Mucosa of rectum (tissue), 2 donors: Measurements from ENCODE around the gene HTR3A.
"Not testable (repeated sequence)": the region's sequence is repeated elsewhere in the genome, so short reads cannot be mapped to it uniquely, and the experiment has no call there.

Experiments
- H3K27ac ChIP-seq, 2 donors: one replicate each; pipeline ENCODE4 v1.7.0; 2013; ENCODE audit warnings: inconsistent platforms in 2 of 2, low read depth in 2 of 2, low read length in 2 of 2
- H3K27me3 ChIP-seq, 2 donors: one replicate each; pipeline ENCODE4 v1.7.0; 2013; ENCODE audit warnings: low read length in 2 of 2; ENCODE audit not compliant: control insufficient read depth in 2 of 2, insufficient read depth in 2 of 2
- H3K36me3 ChIP-seq, 2 donors: one replicate each; pipeline ENCODE4 v1.7.0; 2013; ENCODE audit warnings: low read length in 2 of 2; ENCODE audit not compliant: control insufficient read depth in 2 of 2, insufficient read depth in 2 of 2
- H3K4me1 ChIP-seq, 2 donors: one replicate each; pipeline ENCODE4 v1.7.0; 2013; ENCODE audit warnings: low read length in 2 of 2, mild to moderate bottlenecking in 1 of 2; ENCODE audit not compliant: control insufficient read depth in 2 of 2, insufficient read depth in 2 of 2
- H3K4me3 ChIP-seq, 2 donors: one replicate each; pipeline ENCODE4 v1.7.0; 2013; ENCODE audit warnings: low read length in 2 of 2
- H3K9ac ChIP-seq, 2 donors: one replicate each; pipeline ENCODE4 v1.7.0; 2013; ENCODE audit warnings: low read length in 2 of 2, low read depth in 1 of 2, mild to moderate bottlenecking in 1 of 2
- H3K9me3 ChIP-seq, 2 donors: one replicate each; pipeline ENCODE4 v1.7.0; 2013; ENCODE audit warnings: low read length in 2 of 2; ENCODE audit not compliant: control insufficient read depth in 2 of 2
- donor health status: healthy.
- donor health status: Normal muscosa, but diverticular disease.

The HTR3A gene

DNA sequence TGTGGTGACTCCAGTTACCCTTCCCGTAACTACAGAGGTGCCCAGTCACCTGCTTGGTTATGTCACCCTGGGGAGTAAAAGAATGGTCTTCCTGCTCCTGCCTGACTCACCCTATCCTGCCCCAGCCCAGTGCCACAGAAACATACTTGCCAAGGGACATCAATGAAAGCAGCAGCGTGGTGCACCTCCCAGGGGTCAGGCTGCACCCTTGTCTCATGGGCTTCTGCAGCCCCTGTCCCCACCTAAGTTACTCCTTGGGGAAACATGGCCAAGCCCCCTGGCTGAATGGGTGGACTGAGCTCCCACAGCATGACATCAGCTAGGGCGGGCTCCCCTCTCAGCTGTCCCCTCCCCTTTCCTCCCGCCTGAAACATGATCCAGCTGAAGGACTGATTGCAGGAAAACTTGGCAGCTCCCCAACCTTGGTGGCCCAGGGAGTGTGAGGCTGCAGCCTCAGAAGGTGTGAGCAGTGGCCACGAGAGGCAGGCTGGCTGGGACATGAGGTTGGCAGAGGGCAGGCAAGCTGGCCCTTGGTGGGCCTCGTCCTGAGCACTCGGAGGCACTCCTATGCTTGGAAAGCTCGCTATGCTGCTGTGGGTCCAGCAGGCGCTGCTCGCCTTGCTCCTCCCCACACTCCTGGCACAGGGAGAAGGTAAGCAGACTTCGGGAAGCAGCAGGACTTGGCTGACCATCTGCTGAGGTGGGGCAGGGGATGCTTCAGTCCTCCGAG, at the start of gene HTR3A:
Gene HTR3A (plus strand): TSS at position 368 of the 730 bp plus-strand sequence. CDS start 218 bp downstream, at position 586.
- Histone ChIP-seq H3K27me3 (peaks cover 10 to 13% of the 10 kb centered on the region in 2 donors), H3K27ac (no peak within 1 kb of the TSS)

DNA sequence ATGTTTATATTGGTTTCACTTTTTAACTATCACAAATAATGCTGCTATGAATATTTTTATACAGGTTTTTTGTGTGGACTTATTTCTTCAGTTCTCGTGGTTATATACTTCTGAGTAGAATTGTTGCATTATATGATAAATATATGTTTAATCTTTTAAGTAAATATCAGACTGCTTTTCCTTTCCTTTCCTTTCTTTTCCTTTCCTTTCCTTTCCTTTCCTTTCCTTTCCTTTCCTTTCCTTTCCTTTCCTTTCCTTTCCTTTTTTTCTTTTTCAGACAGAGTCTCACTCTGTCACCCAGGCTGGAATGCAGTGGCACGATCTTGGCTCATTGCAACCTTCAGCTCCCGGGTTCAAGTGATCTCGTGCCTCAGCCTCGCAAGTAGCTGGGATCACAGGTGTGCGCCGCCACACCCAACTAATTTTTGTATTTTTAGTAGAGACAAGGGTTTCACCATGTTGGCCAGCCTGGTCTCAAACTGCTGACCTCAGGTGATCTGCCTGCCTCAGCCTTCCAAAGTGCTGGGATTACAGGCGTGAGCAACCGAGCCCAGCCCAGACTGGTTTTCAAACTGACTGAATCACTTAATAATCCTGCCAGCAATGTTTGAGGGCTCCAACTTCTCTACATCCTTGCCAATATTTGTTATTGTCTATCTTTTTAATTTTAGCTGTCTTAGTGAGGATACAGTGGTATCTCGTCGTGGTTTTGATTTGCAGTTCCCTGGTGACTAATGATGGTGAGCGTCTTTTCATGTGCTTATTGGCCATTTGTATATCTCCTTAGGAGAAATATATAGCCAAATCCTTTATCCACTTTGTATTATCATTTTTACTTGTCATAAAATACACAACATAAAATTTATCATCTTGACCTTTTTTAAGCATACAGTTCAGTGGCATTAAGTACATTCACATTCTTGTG, 48.4 kb upstream of the HTR3A start:
- Histone ChIP-seq H3K27ac (no peak overlapping the region), H3K27me3 (no peaks in the 10 kb centered on the region), H3K4me1 (no peaks in the 10 kb centered on the region)

More for the DNA sequence above, at the start of gene HTR3A:
- Histone ChIP-seq H3K4me1 (peaks cover 0 to 7% of the 10 kb centered on the region in 2 donors), H3K9ac (no peak within 1 kb of the TSS), H3K4me3 (no peak within 1 kb of the TSS), H3K9me3 (no peaks in the 10 kb centered on the region), H3K36me3 (no peaks in the 10 kb centered on the region)

DNA sequence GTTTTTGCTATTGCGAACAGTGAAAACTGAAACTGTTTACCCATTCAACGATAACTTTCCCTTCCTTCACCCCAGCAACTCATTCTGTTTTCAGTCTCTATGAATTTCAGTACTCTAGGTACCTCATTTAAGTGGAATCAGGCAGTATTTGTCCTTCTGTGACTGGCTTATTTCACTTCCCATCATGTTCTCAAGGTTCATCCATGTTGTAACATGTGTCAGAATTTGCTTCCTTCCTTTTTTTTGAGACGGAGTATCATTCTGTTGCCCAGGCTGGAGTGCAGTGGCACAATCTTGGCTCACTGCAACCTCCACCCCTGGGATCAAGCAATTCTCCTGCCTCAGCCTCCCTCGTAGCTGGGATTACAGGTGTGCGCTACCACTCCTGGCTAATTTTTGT, 46.6 kb upstream of the HTR3A start:
- Histone ChIP-seq H3K4me3 (no peak overlapping the region), H3K27ac (no peak overlapping the region), H3K4me1 (no peaks in the 10 kb centered on the region), H3K36me3 (no peaks in the 10 kb centered on the region), H3K27me3 (no peaks in the 10 kb centered on the region), H3K9me3 (no peaks in the 10 kb centered on the region), H3K9ac (no peak overlapping the region)

More for the DNA sequence above, 48.4 kb upstream of the HTR3A start:
- no peak overlapping the region for H3K4me3 ChIP-seq
- H3K9ac ChIP-seq: no peak overlapping the region
- H3K36me3 ChIP-seq: no peaks in the 10 kb centered on the region
- H3K9me3 ChIP-seq: no peaks in the 10 kb centered on the region

DNA sequence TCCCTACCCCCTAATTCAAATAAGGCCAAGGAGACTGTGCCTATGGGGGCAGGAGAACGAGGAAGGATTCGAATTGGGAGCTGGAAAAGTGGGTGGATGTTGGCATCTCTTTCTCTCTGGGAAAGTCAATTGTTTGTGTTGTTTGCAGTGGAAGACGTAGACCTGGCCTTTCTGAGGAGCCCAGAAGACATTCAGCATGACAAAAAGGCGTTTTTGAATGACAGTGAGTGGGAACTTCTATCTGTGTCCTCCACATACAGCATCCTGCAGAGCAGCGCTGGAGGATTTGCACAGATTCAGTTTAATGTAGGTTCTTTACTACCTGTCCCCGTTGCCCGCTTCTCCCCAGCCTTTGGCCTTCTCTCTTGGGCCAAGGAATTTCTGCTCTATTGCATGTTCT, 42.1 kb upstream of the HTR3A start:
- H3K4me3 ChIP-seq: no peak overlapping the region
- no peaks in the 10 kb centered on the region for H3K36me3 ChIP-seq
- no peak overlapping the region for H3K9ac ChIP-seq
- no peak overlapping the region for H3K27ac ChIP-seq
- H3K4me1 ChIP-seq: no peaks in the 10 kb centered on the region
- no peaks in the 10 kb centered on the region for H3K9me3 ChIP-seq
- H3K27me3 ChIP-seq: no peaks in the 10 kb centered on the region

DNA sequence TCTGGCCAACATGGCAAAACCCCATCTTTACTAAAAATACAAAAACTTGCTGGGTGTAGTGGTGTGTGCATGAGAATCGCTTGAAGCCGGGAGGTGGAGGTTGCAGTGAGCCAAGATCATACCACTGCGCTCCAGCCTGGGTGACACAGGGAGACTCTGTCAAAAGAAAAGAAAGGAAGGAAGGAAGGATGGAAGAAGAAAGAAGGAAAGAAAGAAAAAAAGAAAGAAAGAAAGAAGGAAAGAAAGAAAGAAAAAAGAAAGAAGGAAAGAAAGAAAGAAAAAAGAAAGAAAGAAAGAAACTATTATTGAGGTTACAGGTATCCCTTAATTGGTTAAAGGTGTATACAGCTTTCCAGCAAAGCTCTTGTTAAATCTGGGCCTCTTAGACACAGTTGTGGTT, 40.7 kb upstream of the HTR3A start:
- H3K4me1 ChIP-seq, H3K9me3 ChIP-seq, H3K9ac ChIP-seq, H3K27ac ChIP-seq, H3K4me3 ChIP-seq, H3K36me3 ChIP-seq, H3K27me3 ChIP-seq: not testable (repeated sequence)

DNA sequence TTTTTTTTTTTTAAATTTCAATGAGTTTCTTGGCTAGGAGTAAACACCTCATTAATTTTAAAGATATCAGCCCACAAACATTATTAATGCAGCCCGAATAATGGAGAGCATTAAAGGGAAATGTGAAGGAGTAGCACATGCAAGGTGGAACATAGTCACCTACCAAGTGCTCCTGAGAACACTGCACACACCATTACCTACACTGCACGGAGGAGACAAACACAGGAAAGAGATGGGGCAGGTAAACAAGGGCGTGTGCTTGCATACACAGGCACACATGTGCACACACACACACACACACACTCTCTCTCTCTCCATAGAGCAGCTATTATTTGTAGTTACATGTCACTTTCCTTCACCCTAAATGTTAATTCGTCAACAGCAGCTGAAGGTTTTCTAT, 40.1 kb upstream of the HTR3A start:
- Histone ChIP-seq H3K36me3 (no peaks in the 10 kb centered on the region), H3K27ac (no peak overlapping the region)

DNA sequence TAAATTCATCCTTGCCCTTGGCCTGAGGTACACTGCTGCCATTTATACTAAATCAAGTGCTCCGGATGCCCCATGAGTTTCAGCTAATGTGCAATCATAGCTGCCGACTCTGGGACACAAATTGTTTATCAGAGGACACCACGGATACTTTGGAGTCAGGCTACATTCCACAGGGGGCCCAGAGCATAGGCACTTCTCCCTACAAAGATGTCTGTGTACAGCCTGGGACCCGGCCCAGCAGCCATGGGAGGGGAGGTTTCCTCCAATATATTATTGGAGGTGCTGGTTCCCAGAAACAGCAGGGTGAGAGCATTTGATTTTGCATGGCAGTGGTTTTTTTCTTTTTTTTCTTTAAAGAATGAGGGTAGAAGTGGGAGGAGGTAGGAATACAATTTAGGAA, 39.0 kb upstream of the HTR3A start:
- H3K9ac ChIP-seq: no peak overlapping the region
- no peaks in the 10 kb centered on the region for H3K36me3 ChIP-seq
- no peaks in the 10 kb centered on the region for H3K4me1 ChIP-seq
- no peak overlapping the region for H3K4me3 ChIP-seq
- no peaks in the 10 kb centered on the region for H3K27me3 ChIP-seq
- no peaks in the 10 kb centered on the region for H3K9me3 ChIP-seq
- H3K27ac ChIP-seq: no peak overlapping the region

More for the DNA sequence above, 40.1 kb upstream of the HTR3A start:
- no peaks in the 10 kb centered on the region for H3K9me3 ChIP-seq
- H3K27me3 ChIP-seq: no peaks in the 10 kb centered on the region
- H3K4me1 ChIP-seq: no peaks in the 10 kb centered on the region
- H3K9ac ChIP-seq: no peak overlapping the region
- H3K4me3 ChIP-seq: no peak overlapping the region

DNA sequence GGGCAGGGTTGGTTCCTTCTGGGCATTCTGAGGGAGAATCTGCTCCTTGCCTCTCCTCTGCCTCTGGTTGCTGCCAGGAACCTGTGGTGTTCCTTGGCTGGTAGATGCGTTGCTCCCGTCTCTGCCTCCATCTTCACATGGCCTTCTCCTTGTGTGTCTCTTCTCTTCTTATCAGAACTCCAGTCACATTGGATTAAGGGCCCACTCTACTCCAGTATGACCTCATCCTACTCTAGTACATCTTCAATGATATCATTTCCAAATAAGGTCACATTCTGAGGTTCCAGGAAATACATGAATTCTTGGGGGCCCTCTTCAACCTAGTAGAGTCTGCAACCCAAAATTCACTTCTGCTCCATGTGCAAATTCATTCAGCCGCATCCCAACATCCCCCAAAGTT, 37.0 kb upstream of the HTR3A start:
- no peaks in the 10 kb centered on the region for H3K4me1 ChIP-seq
- H3K4me3 ChIP-seq: no peak overlapping the region
- no peaks in the 10 kb centered on the region for H3K36me3 ChIP-seq
- H3K9me3 ChIP-seq: no peaks in the 10 kb centered on the region
- no peak overlapping the region for H3K27ac ChIP-seq
- no peak overlapping the region for H3K9ac ChIP-seq
- no peaks in the 10 kb centered on the region for H3K27me3 ChIP-seq

DNA sequence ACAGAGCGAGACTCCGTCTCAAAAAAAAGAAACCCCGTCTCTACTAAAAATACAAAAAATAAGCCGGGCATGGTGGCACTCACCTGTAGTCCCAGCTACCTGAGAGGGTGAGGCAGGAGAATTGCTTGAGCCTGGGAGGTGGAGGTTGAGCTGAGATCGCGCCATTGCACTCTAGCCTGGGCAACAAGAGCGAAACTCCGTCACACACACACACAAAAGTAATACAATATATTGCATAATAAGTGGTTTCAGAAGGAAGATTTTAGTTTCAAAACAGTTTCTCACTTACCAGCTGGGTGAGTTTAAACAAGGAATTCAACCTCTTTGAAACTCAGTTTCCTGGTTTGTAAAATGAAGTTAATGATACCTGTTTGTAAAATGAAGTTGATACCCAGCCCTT, 32.7 kb upstream of the HTR3A start:
- no peaks in the 10 kb centered on the region for H3K4me1 ChIP-seq
- no peak overlapping the region for H3K9ac ChIP-seq
- H3K9me3 ChIP-seq: no peaks in the 10 kb centered on the region
- no peaks in the 10 kb centered on the region for H3K36me3 ChIP-seq
- H3K27me3 ChIP-seq: no peaks in the 10 kb centered on the region
- no peak overlapping the region for H3K27ac ChIP-seq
- H3K4me3 ChIP-seq: no peak overlapping the region

DNA sequence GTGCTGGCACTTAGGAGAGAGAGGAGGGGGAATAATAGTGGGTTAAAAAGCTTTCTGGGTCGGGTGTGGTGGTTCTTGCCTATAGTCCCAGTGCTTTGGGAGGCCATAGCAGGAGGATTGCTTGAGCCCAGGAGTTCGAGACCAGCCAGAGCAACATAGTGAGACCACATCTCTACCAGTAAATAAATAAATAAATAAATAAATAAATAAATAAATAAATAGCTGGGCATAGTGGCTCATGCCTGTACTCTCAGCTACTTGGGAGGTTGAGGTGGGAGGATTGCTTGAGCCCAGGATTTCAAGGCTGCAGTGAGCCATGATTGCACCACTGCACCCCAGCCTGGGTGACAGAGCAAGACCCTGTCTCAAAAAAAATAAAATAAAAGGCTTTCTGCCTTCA, 28.7 kb upstream of the HTR3A start:
- not testable (repeated sequence) for H3K27ac ChIP-seq, H3K27me3 ChIP-seq, H3K36me3 ChIP-seq, H3K9me3 ChIP-seq, H3K4me3 ChIP-seq, H3K4me1 ChIP-seq, H3K9ac ChIP-seq
